SW 1271 (cell line): ENCODE measurements around the gene IFNA6.

Experiments used
- DNase-seq, 2 experiments: peaks; one replicate each; lab custom pipeline; 2025; lab: John Stamatoyannopoulos, UW

IFNA6 gene

DNA sequence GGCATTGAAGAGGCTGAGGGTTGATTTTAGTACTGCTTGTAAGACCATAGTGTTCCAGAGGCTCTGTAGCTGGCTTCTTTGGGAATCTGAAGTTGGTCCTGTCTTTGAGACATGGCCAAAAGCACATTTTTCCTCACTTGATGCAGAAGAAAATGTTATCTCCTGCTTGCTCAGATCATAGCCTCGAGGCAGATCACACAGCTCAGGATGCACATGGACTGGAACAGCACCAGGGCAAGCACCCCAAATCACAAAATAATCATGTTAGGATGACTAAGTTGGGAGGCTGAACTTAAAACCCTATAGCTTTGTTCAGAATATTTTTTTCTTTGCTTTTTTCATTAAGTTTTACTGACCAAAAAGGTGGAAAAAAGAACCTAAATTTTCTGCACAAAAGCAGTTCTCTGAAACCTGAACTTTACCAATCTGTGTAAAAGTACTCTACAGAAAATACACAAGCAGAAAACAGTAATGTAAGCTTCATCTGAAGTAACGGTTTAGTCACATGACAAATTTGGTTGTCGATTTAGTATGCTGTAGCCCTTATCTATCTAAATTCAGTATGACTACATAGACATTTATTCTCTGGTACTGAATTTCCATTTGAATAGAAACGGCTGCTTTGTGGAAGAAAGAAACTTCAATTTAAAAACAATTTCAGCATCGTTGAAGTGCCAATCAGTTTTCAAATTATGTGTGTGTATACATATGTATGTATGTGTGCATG lies 18.8 kb downstream of the IFNA6 start:
- no peak for DNase-seq

DNA sequence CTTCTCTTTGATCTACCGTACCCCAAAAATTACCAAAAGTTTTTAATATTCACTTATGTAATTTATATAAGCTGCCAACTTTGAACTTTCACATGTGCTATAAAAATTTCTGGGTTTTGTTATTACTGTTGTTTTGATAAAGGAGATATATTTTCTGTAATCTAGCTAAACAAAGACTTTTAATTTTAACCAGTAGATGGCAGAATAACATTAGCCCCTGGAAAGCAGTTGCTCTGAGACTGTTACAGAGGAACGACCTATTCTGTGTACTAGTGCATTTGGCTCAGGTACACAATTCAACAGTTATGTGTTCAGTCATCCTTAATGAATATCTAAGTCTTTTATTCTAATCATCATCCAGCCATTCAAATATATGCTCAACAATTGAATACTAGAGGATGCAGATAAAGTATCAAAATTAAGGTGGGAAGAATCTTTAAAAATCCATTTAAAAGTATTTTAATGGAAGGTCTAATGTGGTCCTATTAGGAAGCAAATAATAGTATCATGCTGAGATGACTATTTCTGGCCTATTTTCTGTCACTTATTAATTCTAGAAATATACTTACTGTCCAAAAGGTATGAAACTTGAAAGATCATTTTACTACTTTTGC lies 24.1 kb downstream of the IFNA6 start:
- peak in 1 of 2 experiments; percentile 28 for DNase-seq

DNA sequence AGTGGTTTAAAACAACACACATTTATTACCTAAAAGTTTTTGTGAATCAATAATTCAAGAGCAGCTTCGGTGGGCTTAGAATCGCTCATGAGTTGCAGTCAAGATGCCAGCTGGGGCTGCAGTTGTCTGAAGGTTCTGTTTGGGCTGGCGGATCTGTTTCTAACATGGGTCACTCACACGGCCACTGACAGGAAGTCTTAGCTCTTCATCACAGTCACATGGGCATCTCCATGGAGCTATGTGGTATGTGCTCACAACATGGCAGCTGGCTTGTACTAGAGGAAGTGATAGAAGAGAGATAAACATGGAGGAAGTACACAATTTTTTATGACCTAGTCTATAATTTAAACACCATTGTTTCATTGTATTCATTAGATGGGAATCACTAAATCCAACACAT lies 26.6 kb downstream of the IFNA6 start:
- DNase-seq: no peak

DNA sequence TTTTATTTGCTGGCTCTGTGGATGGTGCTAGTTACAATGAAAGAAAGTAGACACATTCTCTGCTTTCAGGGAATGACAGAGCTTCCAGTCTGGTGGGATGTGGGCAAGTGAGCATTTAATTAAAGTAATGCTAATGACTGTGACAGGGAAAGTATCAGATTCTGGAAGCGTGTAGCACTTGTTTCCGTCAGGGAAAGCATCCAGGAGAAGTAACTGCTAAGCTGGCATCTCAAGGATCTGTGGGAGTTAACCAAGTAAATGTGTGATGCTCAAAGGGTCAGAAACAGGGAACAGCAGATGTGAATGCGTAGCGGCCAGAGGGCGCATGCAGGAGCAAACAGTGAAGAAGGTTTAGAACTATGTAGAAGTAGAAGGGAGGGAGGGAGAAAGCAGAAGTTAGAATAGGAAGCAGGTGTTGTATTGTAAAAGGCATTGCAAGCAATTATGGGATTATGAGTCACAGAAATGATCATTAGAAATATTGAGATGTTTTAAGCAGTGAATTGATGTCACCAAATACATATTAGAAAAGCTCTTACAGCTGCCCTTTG lies 27.7 kb downstream of the IFNA6 start:
- no peak for DNase-seq

DNA sequence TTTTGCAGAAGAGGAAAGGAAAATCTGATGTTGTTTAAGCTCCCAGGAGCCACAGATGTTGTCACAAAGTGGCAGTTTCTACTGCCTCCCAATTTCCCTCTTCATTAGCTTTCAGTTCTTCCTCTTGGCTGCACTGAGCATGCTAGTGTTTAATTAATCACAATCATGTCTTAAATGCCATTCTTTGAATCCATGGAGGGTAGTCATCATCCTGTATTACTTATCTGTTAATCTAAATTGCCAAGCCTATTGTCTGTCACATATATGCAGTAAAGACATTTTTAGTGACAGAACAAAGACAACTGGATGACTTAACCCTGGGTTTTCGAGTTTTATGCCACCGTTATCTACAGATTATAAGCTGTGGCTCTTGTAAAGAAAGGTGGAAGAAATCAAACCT lies 30.2 kb downstream of the IFNA6 start:
- no peak for DNase-seq

DNA sequence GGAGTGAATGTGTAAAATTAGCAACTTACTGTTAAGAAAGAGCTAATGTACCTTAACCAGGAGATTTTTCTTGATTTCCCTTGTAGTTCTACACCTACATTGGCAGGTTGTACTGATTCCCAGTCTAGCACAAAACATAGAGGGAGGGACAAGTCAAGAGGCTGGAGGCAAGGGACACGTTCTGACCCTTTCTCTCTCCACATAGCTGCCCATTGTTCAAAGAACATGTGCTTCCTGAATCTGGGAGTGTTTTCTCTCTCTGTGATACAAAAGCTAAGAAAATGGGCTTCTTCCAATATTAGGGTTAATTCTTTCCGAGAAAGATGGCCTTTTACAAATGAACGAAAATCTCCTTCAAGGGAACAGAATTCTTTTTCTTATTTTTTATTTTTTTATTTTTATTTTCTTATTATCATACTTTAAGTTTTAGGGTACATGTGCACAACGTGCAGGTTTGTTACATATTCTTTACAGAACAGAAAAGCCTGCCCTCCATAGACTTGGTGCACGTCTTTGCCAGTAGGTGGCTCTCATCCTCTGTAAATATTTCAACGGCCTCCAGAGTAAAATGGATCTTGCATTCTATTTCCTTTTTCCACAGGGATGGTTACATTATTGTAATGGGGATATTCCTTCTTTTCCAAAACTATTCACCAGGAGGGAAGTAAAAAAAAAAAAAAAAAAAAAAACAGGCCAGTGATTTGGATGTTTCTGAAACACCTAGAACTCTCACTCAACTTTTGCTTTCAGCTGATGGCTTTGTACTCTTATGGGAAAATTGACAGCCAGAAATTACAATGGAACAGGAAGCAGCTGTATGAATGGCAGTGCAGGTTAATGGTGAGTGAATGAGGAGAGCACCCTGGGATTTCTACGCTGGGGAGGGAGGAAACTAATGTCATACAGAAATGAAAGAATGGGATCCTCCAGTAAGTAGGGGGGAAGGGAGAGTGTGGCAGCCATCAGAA lies 32.4 kb downstream of the IFNA6 start:
- DNase-seq: peak in 1 of 2 experiments; percentile 19

- DNase-seq: no peak
Measured at GRCh38 chr9:21316860-21317259, 33.8 kb downstream of the IFNA6 start.

GRCh38 chr9:21316032-21316842 lies 34.5 kb downstream of the IFNA6 start:
- no peak for DNase-seq

- DNase-seq: no peak
Measured at GRCh38 chr9:21314152-21314551, 36.5 kb downstream of the IFNA6 start.

GRCh38 chr9:21311889-21312288 lies 38.8 kb downstream of the IFNA6 start:
- no peak for DNase-seq

DNA sequence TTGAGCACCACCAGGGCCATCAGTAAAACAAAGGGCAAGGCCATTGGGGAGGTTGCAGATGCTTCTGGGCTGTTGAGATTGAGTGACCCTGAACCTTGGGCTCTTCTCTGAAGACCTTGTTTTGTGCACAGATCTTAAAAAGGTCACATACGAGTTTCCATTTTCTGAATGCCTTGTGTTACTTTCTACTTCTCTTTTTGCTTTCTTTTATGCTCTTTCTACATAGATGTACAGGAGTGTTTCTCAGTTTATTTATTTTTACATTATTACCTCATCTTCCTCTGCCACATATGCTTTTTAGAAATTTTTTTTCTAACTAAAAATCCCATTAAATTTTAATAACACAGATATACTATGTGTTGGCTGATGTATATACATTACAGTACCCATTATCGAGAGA lies 45.5 kb downstream of the IFNA6 start, which contains the start of gene IFNA5:
Gene IFNA5, minus strand, starts transcription at position 101 of the 400 bp plus-strand sequence. Its CDS starts 57 bp downstream, at position 44.
- no peak for DNase-seq
